Fibroblast of villous mesenchyme (primary cell): Measurements from ENCODE around the gene TIE1. TPM values are rescaled to one million over a fixed set of nuclear protein-coding genes. Genes with fewer than 3 reads are reported as not detected.

ENCODE experiments used
- DNase-seq: peaks from one replicate; pipeline ENCODE4 v3.0.0-alpha.2; 2010; ENCODE audit warnings: low read depth
- H3K4me3 ChIP-seq: 2 replicates; pipeline ENCODE4 v1.5.1; 2011; ENCODE audit warnings: low read depth, mild to moderate bottlenecking, low read length
- CTCF ChIP-seq: IDR thresholded peaks from 2 replicates; pipeline ENCODE4 v1.5.1; 2012; ENCODE audit warnings: low read depth, mild to moderate bottlenecking, low read length; ENCODE audit not compliant: insufficient read depth
- total RNA-seq: library from RNA; depleted of rRNA; stranded (reverse); fragments of >200 nt; gene quantifications from 2 replicates; pipeline ENCODE4 v1.2.3, GENCODE V29; 2012

The TIE1 gene
- total RNA-seq, 1 donor = under 0.01 TPM

GRCh38 chr1:43269627-43270375 lies 31.0 kb upstream of the TIE1 start, which contains the start of gene TMEM125:
Gene TMEM125 (plus strand): TSS chr1:43269983. CDS start chr1:43272723, 2,740 bp downstream.
- TF ChIP-seq CTCF = no peak
- no peak within 1 kb of the TSS for H3K4me3 ChIP-seq
- DNase-seq = no peak

- no peak for DNase-seq
- no peak overlapping the region for H3K4me3 ChIP-seq
- TF ChIP-seq CTCF = no peak
These were observed 30.2 kb upstream of the TIE1 start for GRCh38 chr1:43270421-43271095.

GRCh38 chr1:43271186-43272118 lies 29.3 kb upstream of the TIE1 start:
- no peak for DNase-seq
- TF ChIP-seq CTCF = no peak

GRCh38 chr1:43272161-43272560 lies 28.6 kb upstream of the TIE1 start:
- H3K4me3 ChIP-seq = no peak overlapping the region
- no peak for DNase-seq
- no peak for TF ChIP-seq CTCF

More at GRCh38 chr1:43271186-43272118, 29.3 kb upstream of the TIE1 start:
- H3K4me3 ChIP-seq = no peak overlapping the region

GRCh38 chr1:43272576-43273571 lies 27.9 kb upstream of the TIE1 start:
- H3K4me3 ChIP-seq = no peak overlapping the region
- DNase-seq = no peak
- no peak for TF ChIP-seq CTCF
